Loucy (cell line): ENCODE measurements around the gene LY6G6F.

Experiments used
- CTCF ChIP-seq: fragments of 200-600 bp; sonication (generic); conservative IDR thresholded peaks from 2 replicates; pipeline ENCODE4 v1.5.1; 2014; ENCODE audit warnings: mild to moderate bottlenecking, antibody characterized with exemption, low read length
- EZH2phosphoT487 ChIP-seq: fragments of 200-600 bp; IDR thresholded peaks from 2 replicates; pipeline ENCODE4 v1.6.1; 2018; ENCODE audit warnings: antibody characterized with exemption, mild to moderate bottlenecking, moderate library complexity, borderline replicate concordance

GRCh38 chr6:31728767-31729514 is 22.3 kb downstream of the LY6G6F start, which contains the start of gene DDAH2:
- TF ChIP-seq CTCF = no peak
- no peak for TF ChIP-seq EZH2phosphoT487
